SIG-M5 (cell line): ENCODE measurements around the gene STAT6.

ENCODE experiments used
- DNase-seq: peaks from one replicate; lab custom pipeline; 2025; lab: John Stamatoyannopoulos, UW

The STAT6 gene, protein sequence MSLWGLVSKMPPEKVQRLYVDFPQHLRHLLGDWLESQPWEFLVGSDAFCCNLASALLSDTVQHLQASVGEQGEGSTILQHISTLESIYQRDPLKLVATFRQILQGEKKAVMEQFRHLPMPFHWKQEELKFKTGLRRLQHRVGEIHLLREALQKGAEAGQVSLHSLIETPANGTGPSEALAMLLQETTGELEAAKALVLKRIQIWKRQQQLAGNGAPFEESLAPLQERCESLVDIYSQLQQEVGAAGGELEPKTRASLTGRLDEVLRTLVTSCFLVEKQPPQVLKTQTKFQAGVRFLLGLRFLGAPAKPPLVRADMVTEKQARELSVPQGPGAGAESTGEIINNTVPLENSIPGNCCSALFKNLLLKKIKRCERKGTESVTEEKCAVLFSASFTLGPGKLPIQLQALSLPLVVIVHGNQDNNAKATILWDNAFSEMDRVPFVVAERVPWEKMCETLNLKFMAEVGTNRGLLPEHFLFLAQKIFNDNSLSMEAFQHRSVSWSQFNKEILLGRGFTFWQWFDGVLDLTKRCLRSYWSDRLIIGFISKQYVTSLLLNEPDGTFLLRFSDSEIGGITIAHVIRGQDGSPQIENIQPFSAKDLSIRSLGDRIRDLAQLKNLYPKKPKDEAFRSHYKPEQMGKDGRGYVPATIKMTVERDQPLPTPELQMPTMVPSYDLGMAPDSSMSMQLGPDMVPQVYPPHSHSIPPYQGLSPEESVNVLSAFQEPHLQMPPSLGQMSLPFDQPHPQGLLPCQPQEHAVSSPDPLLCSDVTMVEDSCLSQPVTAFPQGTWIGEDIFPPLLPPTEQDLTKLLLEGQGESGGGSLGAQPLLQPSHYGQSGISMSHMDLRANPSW

DNA sequence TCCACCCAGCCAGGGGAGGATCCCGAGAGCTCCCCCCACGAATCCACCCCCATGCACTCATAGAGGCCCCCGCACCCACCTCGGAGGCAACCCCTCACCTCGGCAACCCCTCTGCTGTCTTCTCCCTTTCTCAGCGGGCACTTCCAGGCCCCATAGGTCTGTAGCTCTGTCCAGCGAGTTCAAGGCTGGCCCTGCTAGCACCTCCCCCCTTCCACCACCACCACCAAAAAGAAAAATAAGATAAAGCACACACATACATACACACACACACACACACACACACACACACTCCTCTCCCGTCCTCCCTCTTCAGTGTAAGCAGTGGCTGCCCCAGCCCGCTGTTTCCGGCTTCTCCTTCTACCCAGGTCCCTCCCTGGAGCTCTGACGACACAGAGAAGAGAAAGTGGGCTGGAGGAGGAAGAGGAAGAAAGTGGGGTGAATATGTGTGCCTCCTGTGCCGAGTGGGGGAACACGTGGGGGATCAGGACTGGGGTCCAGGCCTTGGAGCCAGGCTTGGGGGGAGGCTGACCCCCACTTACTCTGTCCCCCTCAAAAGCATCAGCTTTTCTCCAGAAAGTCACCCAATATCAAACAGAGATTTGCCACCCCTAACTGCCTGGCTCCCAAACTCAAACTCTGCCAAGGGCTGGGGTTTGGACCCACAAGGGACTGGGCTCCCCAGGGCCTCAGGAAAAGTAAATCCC is at the start of gene STAT6:
STAT6 (minus strand) TSS at position 332 of the 704 bp plus-strand sequence. CDS start 3,084 bp downstream, outside the sequence.
- peak; percentile 90 for DNase-seq

DNA sequence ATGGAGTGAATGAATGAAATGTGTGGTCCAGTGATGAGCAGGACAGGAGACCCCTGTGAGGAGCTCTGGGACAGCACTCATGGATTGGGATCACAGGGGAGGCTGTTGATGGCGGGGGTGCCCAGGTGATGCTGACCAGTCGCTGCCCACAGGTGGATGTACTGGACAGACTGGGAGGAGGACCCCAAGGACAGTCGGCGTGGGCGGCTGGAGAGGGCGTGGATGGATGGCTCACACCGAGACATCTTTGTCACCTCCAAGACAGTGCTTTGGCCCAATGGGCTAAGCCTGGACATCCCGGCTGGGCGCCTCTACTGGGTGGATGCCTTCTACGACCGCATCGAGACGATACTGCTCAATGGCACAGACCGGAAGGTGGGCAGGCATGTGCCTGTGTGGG is 49.6 kb upstream of the STAT6 start:
- DNase-seq, result no peak

DNA sequence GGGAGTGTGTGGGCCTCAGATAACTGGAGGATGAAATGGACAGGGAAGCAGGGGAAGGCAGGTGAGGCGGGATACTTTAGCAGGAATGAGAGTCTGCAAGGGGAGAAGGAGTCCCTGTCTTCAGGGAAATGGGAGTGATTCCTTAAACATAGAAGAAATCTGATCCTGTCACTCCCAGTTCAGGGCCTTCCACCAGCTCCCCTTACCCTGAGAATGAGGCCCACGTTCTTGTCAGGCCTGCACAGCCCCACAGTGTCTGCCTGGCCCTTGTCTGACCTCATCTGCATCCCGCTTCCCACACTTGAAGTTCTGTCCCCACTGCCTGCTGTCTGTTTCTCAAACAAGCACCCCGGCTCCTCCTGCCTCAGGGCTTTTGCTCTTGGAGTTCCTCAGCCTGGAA is 48.9 kb upstream of the STAT6 start:
- DNase-seq, result no peak

DNA sequence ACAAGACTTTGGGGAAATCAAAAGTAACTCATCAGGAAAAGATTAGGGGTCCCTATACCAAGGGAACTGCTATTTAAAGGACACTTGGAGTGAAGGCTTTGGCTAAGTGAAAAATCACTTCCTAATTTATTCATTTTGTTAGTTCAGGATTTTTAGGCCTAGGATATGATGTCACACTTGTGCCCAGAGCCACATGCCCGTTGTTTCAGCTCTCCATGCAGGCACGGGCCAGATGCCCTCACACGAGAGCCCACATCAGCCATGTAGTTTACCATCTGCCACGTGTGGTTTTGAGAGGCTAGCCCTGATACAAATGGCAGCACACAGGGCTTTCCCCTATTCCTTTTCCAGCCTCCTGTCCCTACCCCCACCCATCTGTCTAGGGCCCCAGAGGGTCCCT is 48.1 kb upstream of the STAT6 start:
- DNase-seq, result no peak

DNA sequence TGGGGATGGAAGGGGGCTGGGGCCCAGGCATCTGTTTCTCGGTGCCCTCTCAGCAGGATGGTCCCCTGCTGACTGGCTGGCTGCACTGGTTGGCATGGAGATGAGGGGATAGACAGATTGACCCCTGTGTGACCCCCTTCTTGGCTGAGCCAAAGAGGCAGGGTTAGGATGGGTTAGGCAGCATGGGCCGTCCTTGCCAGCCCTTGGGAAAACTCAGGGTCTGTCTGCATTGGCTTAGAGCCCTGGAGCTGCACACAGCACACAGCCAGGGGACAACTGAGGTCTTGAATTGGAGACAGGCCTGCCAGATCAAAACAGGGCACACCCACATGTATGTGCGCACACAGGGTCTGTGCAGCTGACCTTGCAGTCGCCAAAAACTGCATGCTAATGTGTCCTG is 47.5 kb upstream of the STAT6 start:
- no peak for DNase-seq

DNA sequence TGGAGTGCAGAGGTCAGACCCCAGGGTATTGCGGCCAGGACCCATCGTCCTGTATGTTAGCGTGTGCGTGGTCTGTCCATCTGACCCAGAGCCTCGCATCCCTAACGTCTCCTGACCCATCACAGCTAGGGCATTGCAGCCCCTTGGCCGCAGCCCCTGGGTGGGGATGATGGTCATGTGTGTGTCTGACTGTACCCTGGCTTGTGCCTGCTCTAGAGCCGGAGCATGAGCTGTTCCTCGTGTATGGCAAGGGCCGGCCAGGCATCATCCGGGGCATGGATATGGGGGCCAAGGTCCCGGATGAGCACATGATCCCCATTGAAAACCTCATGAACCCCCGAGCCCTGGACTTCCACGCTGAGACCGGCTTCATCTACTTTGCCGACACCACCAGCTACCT is 47.0 kb upstream of the STAT6 start:
- DNase-seq, result no peak

DNA sequence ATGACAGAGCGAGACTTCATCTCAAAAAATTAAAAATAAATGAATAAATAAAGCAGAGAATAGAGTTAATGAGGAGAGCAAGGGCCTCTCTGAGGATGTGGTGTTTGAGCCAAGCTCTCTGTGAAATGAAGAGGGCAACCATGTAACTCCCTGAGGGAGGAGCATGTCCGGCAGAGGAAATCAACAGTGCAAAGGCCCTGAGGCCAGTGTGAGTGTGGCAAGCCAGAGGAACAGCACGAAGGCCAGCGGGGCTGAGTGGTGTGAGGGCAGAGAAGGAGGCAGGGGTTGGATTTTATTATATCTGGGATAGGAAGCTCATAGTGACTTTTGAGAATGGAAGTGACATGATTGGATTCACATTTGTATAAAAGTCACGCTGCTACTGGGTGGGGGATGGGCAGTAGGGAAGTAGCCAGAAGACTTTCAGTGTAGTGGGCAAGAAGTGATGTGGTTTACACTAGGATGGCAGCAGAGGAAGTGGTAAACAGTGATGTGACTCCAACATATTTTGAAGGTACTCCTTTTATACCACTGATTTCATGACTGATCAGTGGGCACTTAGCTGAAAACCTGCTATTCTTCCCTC is 46.5 kb upstream of the STAT6 start:
- DNase-seq, result no peak

DNA sequence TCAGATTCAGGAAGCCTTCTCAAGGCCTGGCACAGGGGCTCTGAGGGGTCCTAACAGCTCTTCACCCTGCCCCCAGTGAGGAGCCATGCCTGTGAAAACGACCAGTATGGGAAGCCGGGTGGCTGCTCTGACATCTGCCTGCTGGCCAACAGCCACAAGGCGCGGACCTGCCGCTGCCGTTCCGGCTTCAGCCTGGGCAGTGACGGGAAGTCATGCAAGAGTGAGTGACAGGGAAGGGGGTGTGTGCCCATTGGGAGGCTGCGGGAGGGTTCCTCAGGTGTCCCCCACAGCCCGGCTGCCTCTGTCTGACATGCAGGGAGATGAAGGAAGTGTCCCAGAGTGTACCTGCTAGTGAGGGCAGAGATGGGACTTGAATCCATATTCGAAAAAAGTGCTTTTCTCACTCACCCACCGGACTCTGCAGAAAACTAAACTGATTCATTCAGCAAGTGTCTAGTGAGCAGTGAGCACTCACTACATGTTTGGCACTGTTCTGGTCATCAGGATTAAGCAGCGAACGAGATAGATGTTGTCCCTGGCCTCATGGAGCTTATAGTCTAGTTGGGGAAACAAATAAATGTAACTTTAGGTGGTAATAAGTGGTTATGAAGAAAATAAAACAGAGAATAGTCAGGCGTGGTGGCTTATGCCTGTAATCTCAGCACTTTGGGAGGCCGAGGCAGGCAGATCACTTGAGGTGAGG is 45.7 kb upstream of the STAT6 start:
- no peak for DNase-seq

DNA sequence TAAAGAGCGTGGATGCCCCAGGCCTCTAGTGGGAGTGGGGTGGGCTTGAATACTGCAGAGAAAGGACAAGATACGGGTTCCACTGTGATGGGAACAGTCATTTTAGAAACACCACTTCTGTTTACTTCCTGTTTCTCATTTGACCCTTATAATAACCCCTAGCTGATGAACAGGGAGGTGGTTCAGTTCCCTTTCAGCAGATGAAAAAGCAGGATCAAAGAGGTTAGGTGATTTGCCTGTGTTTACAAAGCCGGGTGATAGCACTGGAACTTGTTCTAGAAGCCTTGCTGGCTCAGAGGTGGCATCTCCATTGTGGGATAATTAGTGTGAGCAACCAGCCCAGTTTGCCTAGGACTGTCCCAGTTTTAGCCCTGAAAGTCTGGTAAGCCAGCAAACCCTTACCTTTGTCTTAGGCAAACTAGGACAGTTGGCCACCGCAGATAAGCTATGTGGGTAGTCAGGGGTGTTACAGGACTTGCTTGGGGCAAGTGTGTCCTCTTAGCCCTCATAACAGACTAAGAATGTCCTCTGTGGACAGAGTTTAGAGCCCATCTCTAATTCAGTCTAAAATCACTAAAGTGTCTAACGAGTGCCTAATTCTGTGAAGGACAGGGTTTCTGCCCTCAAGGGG is 43.8 kb upstream of the STAT6 start:
- DNase-seq, result no peak

DNA sequence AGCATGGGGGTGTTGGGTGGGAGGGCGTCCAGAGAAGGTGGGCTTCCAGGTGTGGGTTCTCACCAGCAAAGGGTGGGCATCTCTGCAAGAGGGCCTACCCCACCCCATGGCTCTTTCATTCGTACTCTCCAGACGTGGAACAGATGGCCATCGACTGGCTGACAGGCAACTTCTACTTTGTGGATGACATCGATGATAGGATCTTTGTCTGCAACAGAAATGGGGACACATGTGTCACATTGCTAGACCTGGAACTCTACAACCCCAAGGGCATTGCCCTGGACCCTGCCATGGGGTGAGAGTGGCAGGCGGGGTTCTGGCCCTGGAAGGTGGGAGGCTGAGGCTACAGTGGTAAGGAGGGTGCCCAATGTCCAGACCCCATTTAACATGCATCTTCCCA is 42.9 kb upstream of the STAT6 start:
- no peak for DNase-seq

DNA sequence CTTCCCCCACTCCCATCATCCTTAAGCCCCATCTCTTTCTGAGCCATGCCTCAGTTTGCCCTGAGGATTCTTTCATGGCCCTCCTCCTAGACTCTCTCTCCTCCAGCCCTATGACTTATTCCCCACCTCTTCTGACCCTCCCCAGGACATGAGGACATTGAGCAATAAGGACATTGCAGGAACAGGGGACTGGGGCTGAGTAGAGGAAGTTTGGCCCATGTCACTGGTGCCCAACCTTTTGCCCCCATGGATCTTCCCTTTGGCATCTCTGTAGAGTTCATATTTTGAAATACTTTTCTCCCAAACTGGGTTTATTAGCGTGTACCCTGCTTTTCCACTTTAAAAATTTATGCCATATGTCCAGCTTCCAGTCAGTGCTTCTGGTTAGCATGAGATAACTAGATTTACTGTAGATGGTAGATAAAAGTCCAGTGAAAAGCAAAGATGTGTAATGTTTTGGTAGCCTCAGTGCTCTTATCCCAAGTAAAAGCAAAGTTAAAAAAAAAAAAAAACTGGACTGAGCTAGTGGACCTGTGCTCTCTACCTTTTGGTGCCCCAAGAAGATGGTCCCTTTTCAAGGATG is 42.3 kb upstream of the STAT6 start:
- DNase-seq, result no peak

DNA sequence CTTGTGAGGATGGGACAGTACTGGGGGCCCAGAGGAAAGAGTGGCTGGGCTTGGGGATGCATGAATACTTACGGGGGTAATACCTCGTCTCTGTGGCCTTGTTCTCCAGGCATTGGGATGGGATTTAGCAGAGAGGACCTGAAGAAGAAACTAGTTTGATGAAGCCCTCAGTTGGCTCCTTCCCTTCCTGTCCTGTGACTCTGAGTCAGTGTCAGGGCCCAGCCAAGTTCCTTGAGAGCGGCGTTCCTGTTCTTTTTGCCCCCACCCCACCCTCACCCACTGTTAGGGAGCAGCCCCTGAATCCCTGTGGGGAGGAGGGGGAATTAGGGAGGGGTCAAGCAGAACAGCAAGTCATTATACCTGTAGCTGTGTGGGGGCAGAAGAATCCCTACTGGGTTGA is 41.5 kb upstream of the STAT6 start:
- DNase-seq, result no peak

DNA sequence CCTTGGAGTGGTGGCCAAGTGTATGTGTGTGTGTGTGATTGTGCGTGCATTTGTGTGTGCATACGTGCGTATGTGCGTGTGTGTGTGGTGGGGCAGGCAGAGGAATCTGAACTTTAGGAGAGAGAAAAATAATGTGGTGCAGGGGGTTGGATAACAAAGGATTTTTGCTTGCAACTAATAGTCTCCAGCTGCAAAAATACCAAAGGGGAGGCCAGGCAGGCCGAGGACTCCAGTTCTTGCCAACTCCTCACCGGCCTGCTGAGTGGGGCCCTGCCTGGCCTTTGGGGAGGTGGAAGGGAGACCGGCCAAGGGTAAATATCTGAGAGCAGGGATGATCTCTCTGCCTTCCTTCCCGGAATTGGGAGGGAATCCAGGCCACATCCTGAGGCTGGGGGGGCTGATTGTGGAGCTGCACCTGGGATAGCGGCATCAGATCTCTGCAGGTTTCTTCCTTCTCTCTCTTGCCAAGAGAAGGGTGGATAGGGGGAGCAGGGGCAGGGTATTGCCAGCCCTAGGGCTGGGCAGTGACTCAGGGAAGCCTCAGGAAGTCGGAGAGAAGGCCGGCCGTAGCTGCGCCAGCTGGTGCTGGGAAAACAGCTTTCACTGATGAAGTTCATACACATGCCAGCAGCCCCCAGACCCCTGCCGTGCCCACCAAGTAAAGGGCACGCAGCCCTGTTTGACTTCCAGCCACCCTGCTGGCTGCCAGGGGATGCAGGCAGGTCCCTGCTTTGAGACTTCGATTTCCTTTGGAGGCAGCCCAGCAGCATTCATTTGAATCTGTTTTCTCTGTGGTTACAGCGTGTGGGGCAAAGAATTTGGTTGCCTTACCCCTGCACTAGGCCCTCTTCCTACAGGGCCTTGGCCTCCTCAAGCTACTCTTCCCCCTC is 40.8 kb upstream of the STAT6 start:
- no peak for DNase-seq

DNA sequence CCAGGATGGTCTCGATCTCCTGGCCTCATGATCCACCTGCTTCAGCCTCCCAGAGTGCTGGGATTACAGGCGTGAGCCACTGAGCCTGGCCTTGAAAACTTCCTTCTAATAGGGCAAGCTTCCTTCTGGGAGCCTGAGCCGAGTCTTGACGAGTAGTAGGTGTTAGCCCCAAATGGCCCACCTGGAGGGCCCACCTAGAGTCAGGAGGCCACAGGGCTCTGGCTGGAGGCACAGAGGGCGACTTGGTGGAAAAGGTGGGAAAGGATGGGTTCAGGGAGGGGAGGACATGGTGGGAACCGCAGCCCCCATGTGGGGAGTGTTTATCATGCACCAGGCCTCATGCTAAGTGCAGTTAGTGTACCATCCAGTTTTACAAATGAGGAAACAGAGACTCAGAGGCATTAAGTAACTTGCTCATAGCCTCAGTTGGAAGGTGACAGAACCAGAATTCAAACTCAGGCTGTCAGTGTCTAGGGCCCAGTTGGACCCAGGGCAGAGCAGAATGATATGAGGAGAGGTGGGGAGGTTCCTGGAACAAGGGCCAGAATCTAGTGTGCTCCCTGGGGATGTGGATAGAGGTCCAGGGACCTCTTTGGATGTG is 39.3 kb upstream of the STAT6 start:
- no peak for DNase-seq

DNA sequence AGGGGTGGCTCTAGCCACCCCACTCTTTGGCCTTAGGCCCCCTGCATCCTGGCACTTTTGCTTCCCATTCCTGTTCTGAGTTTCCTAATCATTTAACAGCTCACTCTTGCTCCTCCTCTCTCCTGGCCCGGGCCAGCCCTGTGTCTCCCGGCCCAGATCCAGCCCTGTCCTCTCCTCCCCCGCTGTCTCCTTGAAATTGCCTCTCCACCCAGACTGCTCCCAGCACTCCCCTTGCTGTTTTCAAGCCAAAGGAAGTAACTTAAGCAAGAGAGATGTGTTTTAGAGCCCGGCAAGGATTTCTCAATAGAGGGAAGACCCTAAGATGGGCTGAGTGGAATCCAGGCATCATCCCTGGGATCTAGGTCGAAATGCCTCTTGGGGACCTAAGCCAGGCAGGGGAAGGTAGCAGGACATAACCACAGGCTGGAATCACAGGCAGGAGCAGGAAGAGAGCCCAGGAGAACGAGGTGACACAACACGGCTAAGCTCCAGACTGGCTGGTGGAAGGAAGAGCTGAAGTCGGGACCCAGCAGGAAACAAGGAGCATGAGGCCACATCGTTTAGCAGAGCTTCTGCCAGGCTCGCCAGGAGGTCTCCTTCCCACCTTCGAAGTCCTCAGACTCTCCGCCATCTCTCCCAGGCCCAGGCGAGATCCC is 38.2 kb upstream of the STAT6 start:
- DNase-seq, result no peak

DNA sequence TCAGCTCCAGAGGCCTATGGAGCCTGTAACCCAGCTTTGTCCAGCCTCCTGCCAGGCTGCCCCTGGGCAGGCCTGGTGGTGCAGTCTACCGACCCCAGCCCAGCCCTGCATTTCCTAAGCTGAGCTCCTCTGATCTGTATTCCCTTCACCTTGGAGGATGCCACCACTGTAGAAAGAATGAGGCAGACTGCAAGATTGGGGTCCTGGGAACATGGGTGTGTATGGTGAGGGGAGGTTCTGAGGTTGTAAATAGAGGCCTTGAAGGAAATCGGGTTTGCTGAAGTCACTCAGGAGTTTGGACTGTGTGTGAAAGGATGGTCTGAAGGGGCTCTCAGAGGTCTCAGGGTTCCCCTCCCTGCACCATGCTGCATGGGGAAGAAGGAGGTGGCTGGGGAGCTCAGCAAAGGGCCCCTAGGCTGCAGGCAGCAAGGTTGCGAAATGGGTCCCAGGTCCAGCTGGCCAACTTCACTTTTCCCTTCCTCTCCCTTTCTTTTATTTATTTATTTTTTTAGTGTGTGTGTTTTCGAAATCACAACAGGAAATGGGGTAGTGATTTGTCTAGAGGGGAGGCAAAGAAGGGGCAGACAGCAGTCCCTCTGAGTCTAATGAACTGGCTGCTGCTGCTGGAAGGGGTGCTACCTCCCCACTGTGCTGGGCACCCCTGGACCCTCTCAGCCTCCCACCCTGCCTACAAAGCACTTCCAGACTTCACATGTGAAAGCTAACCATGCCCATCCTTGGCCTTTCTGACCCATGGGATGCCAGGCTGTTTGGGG is 37.5 kb upstream of the STAT6 start:
- DNase-seq, result no peak

DNA sequence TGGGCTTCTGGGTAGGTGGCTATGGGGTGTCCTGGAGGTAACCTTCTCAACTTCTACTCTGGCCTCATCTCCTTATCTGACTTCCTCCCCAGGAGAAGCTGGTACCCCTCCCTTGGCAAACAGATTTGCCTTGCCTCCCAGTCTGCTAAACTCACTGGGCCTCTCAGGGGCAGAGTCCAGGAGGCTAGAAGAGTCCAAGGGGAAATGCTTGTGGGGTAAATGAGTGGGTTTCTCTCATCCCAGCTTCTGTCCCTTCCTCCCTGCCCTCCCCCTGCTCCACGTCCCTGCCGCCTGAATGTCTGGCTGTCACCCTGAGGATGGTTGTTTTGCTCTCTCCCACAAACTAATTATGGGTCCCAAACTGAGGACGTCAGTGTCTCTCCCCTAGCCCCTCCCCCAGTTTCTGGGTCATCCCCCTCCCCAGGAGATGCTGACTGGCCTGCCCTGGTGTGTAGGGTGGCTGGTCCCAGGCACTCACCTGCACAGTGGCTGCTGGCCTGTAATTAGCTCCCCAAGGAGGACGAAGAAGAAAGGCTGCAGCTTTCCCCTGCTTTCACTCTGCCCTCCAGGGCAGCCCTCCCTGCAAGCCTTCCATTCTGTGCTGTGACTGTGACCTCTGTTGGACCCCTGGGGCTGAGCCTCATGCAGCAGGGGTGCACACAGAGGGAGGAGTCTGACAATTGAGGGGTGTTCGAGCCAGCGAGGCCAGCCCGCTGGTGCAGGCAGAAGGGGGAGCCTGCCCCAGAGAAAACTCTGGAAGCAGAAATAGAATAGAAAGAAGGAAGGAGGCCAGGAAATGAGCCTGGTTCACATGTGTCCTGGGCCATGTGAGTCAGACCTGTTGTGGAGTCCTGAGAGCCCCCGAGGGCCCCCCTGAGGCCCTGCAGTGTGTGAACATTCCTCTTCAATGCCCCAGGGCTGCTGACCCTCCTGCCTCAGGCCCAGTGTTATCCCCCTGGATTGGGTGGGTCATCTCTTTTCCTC is 36.1 kb upstream of the STAT6 start, which contains the start of gene LRP1-AS:
LRP1-AS (minus strand) TSS at position 659 of the 984 bp plus-strand sequence.
- DNase-seq, result no peak
